Body of pancreas (tissue), 4 donors: ENCODE measurements around the gene THPO.

ENCODE experiments used
- POLR2A ChIP-seq, 3 donors: fragments of 450-650 bp; IDR thresholded peaks; one replicate each; pipeline ENCODE4 v1.6.1; 2016; ENCODE audit warnings: antibody characterized with exemption in 3 of 3, mild to moderate bottlenecking in 2 of 3
- TF ChIP-seq, protein P1 (sequence below), 7 experiments: fragments of 450-650 bp in 4 of 7; fragments of 200-600 bp in 3 of 7; sonication (generic) in 3 of 7; IDR thresholded peaks; one replicate each; pipeline ENCODE4 v1.5.1; 2016 to 2019; ENCODE audit warnings: antibody characterized with exemption in 7 of 7

DNA sequence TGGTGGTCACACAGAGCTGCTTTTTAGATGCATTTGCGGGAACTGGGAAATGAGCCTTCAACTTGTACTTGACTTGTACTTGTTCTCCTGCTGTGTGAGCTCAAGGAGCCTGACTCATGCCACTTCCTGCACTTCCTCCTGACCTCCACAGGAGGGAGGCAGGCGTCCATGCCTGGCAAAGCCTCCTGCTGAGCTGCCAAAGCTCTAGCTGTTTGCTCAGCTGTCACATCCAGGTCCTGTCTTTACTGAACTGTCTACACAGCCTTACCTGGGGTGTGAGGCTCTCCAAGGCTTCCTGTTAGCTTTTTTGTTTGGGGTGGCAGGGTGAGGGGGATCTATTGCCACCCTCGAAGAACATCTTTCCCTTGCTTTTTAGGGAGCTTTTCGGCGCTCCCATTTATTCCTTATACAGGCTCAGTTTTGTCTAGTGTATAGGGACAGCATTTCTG lies 6.4 kb downstream of the THPO start:
- TF ChIP-seq, protein P1, sequence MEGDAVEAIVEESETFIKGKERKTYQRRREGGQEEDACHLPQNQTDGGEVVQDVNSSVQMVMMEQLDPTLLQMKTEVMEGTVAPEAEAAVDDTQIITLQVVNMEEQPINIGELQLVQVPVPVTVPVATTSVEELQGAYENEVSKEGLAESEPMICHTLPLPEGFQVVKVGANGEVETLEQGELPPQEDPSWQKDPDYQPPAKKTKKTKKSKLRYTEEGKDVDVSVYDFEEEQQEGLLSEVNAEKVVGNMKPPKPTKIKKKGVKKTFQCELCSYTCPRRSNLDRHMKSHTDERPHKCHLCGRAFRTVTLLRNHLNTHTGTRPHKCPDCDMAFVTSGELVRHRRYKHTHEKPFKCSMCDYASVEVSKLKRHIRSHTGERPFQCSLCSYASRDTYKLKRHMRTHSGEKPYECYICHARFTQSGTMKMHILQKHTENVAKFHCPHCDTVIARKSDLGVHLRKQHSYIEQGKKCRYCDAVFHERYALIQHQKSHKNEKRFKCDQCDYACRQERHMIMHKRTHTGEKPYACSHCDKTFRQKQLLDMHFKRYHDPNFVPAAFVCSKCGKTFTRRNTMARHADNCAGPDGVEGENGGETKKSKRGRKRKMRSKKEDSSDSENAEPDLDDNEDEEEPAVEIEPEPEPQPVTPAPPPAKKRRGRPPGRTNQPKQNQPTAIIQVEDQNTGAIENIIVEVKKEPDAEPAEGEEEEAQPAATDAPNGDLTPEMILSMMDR (IDR thresholded peaks at IDR 0.05): peak; percentile 92 to 99 (median 99)
- TF ChIP-seq POLR2A (IDR thresholded peaks at IDR 0.05): no peak
